ENCODE data around the gene FRMPD1.
"Not testable (repeated sequence)": the region's sequence is repeated elsewhere in the genome, so short reads cannot be mapped to it uniquely, and the experiment has no call there.

Gene FRMPD1

DNA sequence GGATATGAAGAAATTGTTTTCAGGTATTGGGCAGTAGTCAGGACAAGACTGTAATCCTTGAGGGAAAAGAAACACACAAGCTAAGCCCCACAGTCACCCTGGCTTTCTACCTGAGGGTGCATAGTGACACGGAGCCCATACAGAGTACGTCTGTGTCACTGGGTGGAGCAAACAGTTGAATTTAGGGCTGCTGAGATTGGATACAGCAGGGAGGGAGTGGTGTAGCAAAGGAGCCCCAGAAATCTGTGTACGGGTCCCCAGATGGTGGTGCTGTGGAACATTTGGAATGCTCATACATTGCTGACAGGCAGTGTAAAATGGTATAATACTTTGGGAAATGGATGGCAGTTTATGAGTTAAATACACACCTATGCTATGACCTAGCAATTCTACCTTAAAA is 108.0 kb downstream of the FRMPD1 start:
- no peaks in the 10 kb centered on the region for H3K36me3 ChIP-seq (ENCODE audit: control insufficient read depth, insufficient read depth, low read length, severe bottlenecking)
- peaks cover 24% of the 10 kb centered on the region for H3K4me1 ChIP-seq (ENCODE audit: control insufficient read depth, insufficient read depth, low read length)
- no peak for DNase-seq (ENCODE audit: low read depth)
- H3K9ac ChIP-seq (ENCODE audit: low read length), result no peak overlapping the region
- no peaks in the 10 kb centered on the region for H3K9me3 ChIP-seq (ENCODE audit: control insufficient read depth, low read length)
- no peaks in the 10 kb centered on the region for H3K27me3 ChIP-seq (replicated peaks; ENCODE audit: control insufficient read depth, insufficient read depth, low read length)
- H3K4me3 ChIP-seq (ENCODE audit: low read length), result no peak overlapping the region

DNA sequence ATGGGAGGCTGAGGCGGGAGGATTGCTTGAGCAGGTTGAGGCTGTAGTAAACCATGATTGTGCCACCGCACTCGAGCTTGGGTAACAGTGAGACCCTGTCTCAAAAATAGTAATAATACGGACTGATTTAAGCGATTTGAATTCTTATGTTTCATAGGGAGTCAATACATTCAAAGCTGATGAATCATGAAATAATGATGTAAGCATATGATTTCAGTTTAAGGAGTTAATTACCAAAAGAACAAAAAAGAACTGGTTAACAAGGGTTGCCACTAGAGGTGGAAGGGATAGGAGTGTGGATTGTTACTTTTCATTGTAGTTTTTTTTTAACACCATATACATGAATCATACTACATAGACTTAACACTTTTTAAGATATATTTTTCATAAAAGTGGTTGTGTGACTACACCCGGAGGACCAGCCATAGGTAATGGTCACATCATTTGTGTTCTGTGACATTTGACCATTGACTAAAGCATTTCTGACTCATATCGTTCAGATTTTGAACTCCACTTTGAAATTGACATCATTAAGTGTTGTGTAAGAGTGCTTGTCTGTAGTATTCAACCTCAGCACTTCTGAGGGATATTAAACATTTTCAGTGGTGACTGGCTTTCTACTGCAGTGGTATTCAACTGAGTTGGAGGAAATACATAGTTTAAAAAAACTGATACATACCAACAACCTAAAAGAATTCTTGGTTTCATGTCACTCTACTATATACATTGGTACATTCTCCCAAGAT is 109.8 kb downstream of the FRMPD1 start:
- peak; percentile 52 for DNase-seq (ENCODE audit: low read depth)
- Histone ChIP-seq H3K27me3 (replicated peaks; ENCODE audit: control insufficient read depth, insufficient read depth, low read length) (no peaks in the 10 kb centered on the region), H3K9me3 (ENCODE audit: control insufficient read depth, low read length) (no peaks in the 10 kb centered on the region), H3K4me1 (ENCODE audit: control insufficient read depth, insufficient read depth, low read length) (peaks cover 16% of the 10 kb centered on the region), H3K9ac (ENCODE audit: low read length) (no peak overlapping the region), H3K36me3 (ENCODE audit: control insufficient read depth, insufficient read depth, low read length, severe bottlenecking) (no peaks in the 10 kb centered on the region), H3K4me3 (ENCODE audit: low read length) (no peak overlapping the region)

- H3K9me3 ChIP-seq (ENCODE audit: control insufficient read depth, low read length), result no peaks in the 10 kb centered on the region
- peaks cover 16% of the 10 kb centered on the region for H3K4me1 ChIP-seq (ENCODE audit: control insufficient read depth, insufficient read depth, low read length)
- H3K9ac ChIP-seq (ENCODE audit: low read length), result no peak overlapping the region
- H3K4me3 ChIP-seq (ENCODE audit: low read length), result no peak overlapping the region
- no peaks in the 10 kb centered on the region for H3K27me3 ChIP-seq (replicated peaks; ENCODE audit: control insufficient read depth, insufficient read depth, low read length)
- no peaks in the 10 kb centered on the region for H3K36me3 ChIP-seq (ENCODE audit: control insufficient read depth, insufficient read depth, low read length, severe bottlenecking)
- DNase-seq (ENCODE audit: low read depth), result peak; percentile 52
These were observed 110.8 kb downstream of the FRMPD1 start for GRCh38 chr9:37761511-37761910.

DNA sequence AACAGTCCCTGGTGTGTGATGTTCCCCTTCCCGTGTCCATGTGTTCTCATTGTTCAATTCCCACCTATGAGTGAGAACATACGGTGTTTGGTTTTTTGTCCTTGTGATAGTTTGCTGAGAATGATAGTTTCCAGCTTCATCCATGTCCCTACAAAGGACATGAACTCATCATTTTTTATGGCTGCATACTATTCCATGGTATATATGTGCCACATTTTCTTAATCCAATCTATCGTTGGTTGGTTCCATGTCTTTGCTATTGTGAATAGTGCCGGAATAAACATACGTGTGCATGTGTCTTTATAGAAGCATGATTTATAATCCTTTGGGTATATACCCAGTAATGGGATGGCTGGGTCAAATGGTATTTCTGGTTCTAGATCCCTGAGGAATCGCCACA is 114.5 kb downstream of the FRMPD1 start:
- not testable (repeated sequence) for H3K4me3 ChIP-seq (ENCODE audit: low read length); H3K9me3 ChIP-seq (ENCODE audit: control insufficient read depth, low read length); H3K36me3 ChIP-seq (ENCODE audit: control insufficient read depth, insufficient read depth, low read length, severe bottlenecking); H3K27me3 ChIP-seq (replicated peaks; ENCODE audit: control insufficient read depth, insufficient read depth, low read length); DNase-seq (ENCODE audit: low read depth); H3K9ac ChIP-seq (ENCODE audit: low read length)
- peaks cover 15% of the 10 kb centered on the region for H3K4me1 ChIP-seq (ENCODE audit: control insufficient read depth, insufficient read depth, low read length)

DNA sequence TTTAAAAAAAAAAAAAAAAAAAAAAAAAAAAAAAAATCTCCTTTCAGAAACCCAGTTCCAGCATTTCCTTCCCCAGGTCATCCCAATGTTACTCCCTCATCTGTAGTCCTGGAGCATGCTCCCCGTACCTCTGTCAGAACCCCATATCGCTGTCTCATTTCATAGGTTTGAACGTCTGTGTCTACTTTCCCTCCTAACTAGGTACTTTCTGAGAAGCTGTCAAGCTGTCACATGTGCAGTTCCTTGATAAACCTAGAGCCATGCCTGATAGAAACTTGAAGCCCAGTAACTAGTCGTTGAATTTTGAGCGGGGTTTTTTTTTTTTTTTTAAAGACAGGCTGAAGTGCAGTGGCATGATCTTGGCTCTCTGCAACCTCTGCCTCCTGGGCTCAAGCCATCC is 118.6 kb downstream of the FRMPD1 start:
- Histone ChIP-seq H3K4me3 (ENCODE audit: low read length) (no peak overlapping the region), H3K36me3 (ENCODE audit: control insufficient read depth, insufficient read depth, low read length, severe bottlenecking) (peaks cover 20% of the 10 kb centered on the region), H3K27me3 (replicated peaks; ENCODE audit: control insufficient read depth, insufficient read depth, low read length) (no peaks in the 10 kb centered on the region), H3K4me1 (ENCODE audit: control insufficient read depth, insufficient read depth, low read length) (peaks cover 4% of the 10 kb centered on the region), H3K9ac (ENCODE audit: low read length) (no peak overlapping the region), H3K9me3 (ENCODE audit: control insufficient read depth, low read length) (no peaks in the 10 kb centered on the region)
- no peak for DNase-seq (ENCODE audit: low read depth)

GRCh38 chr9:37769995-37770394 is 119.2 kb downstream of the FRMPD1 start:
- Histone ChIP-seq H3K36me3 (ENCODE audit: control insufficient read depth, insufficient read depth, low read length, severe bottlenecking) (peaks cover 20% of the 10 kb centered on the region), H3K9me3 (ENCODE audit: control insufficient read depth, low read length) (no peaks in the 10 kb centered on the region), H3K27me3 (replicated peaks; ENCODE audit: control insufficient read depth, insufficient read depth, low read length) (no peaks in the 10 kb centered on the region), H3K4me3 (ENCODE audit: low read length) (no peak overlapping the region), H3K4me1 (ENCODE audit: control insufficient read depth, insufficient read depth, low read length) (peaks cover 11% of the 10 kb centered on the region), H3K9ac (ENCODE audit: low read length) (no peak overlapping the region)
- no peak for DNase-seq (ENCODE audit: low read depth)

- Histone ChIP-seq H3K4me3 (ENCODE audit: low read length) (no peak overlapping the region), H3K9ac (ENCODE audit: low read length) (no peak overlapping the region), H3K36me3 (ENCODE audit: control insufficient read depth, insufficient read depth, low read length, severe bottlenecking) (peaks cover 53% of the 10 kb centered on the region), H3K27me3 (replicated peaks; ENCODE audit: control insufficient read depth, insufficient read depth, low read length) (no peaks in the 10 kb centered on the region), H3K9me3 (ENCODE audit: control insufficient read depth, low read length) (no peaks in the 10 kb centered on the region), H3K4me1 (ENCODE audit: control insufficient read depth, insufficient read depth, low read length) (peaks cover 14% of the 10 kb centered on the region)
- DNase-seq (ENCODE audit: low read depth), result peak; percentile 6
These were observed 124.6 kb downstream of the FRMPD1 start for GRCh38 chr9:37775216-37775919.

DNA sequence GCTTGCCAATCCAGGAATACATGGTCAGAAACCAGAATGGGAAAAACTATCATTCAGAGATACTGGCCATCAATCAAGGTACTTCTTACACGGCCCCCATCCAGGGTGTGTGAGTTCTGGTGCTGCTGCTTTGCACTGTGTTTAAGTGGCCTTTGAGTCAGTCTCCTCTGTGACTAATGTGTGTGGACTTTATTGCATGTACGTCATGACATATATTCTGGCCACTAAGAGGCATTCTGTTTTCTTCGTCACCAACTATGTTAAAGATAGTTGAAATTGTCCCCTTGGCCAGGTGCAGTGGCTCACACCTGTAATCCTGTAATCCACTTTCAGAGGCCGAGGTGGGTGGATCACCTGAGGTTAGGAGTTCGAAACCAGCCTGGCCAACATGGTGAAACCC is 125.6 kb downstream of the FRMPD1 start:
- Histone ChIP-seq H3K9me3 (ENCODE audit: control insufficient read depth, low read length) (no peaks in the 10 kb centered on the region), H3K36me3 (ENCODE audit: control insufficient read depth, insufficient read depth, low read length, severe bottlenecking) (peaks cover 55% of the 10 kb centered on the region), H3K4me3 (ENCODE audit: low read length) (no peak overlapping the region), H3K27me3 (replicated peaks; ENCODE audit: control insufficient read depth, insufficient read depth, low read length) (no peaks in the 10 kb centered on the region), H3K4me1 (ENCODE audit: control insufficient read depth, insufficient read depth, low read length) (peaks cover 17% of the 10 kb centered on the region), H3K9ac (ENCODE audit: low read length) (no peak overlapping the region)
- peak; percentile 32 for DNase-seq (ENCODE audit: low read depth)

- Histone ChIP-seq H3K9ac (ENCODE audit: low read length) (no peak overlapping the region), H3K4me3 (ENCODE audit: low read length) (no peak overlapping the region), H3K4me1 (ENCODE audit: control insufficient read depth, insufficient read depth, low read length) (peaks cover 23% of the 10 kb centered on the region), H3K9me3 (ENCODE audit: control insufficient read depth, low read length) (no peaks in the 10 kb centered on the region), H3K36me3 (ENCODE audit: control insufficient read depth, insufficient read depth, low read length, severe bottlenecking) (peaks cover 65% of the 10 kb centered on the region), H3K27me3 (replicated peaks; ENCODE audit: control insufficient read depth, insufficient read depth, low read length) (no peaks in the 10 kb centered on the region)
- no peak for DNase-seq (ENCODE audit: low read depth)
These were observed 127.8 kb downstream of the FRMPD1 start for GRCh38 chr9:37778534-37778933.

DNA sequence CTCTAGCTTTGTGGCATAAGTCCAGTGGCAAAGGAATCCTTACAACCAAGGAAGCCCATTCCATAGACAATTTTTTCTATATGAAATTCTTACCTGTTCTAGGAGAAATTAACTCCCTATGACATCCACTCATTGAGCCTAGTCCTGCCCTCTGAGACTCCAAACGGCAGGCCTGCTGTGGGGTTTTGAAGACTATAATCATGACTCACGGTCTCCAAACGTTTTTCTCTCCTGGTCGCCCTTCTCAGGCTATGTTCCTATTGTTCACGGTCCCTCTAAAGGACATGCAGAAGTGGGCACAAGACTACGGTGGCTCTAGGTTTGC is 133.5 kb downstream of the FRMPD1 start:
- no peaks in the 10 kb centered on the region for H3K27me3 ChIP-seq (replicated peaks; ENCODE audit: control insufficient read depth, insufficient read depth, low read length)
- peak; percentile 49 for DNase-seq (ENCODE audit: low read depth)
- H3K9ac ChIP-seq (ENCODE audit: low read length), result peak overlapping the region; percentile 95
- H3K36me3 ChIP-seq (ENCODE audit: control insufficient read depth, insufficient read depth, low read length, severe bottlenecking), result peaks cover 40% of the 10 kb centered on the region
- H3K4me1 ChIP-seq (ENCODE audit: control insufficient read depth, insufficient read depth, low read length), result peaks cover 22% of the 10 kb centered on the region
- no peaks in the 10 kb centered on the region for H3K9me3 ChIP-seq (ENCODE audit: control insufficient read depth, low read length)
- H3K4me3 ChIP-seq (ENCODE audit: low read length), result peak overlapping the region; percentile 95

- H3K4me3 ChIP-seq (ENCODE audit: low read length), result peak within 1 kb of the TSS; percentile 95
- DNase-seq (ENCODE audit: low read depth), result peak; percentile 97
- no peaks in the 10 kb centered on the region for H3K9me3 ChIP-seq (ENCODE audit: control insufficient read depth, low read length)
- H3K4me1 ChIP-seq (ENCODE audit: control insufficient read depth, insufficient read depth, low read length), result peaks cover 22% of the 10 kb centered on the region
- peaks cover 34% of the 10 kb centered on the region for H3K36me3 ChIP-seq (ENCODE audit: control insufficient read depth, insufficient read depth, low read length, severe bottlenecking)
- H3K27me3 ChIP-seq (replicated peaks; ENCODE audit: control insufficient read depth, insufficient read depth, low read length), result no peaks in the 10 kb centered on the region
- peak within 1 kb of the TSS; percentile 95 for H3K9ac ChIP-seq (ENCODE audit: low read length)
These were observed 134.1 kb downstream of the FRMPD1 start, which contains the start of gene EXOSC3 for GRCh38 chr9:37784616-37785483. EXOSC3 (minus strand) TSS chr9:37785064; CDS start chr9:37785044, 20 bp downstream.

Measured in adipocyte (in vitro differentiated cells).